RWPE2 (cell line): ENCODE data around the gene ZNF106.

Experiments used
- ATAC-seq: fragments of 200-7000 bp; cut with Tn5 transposase; 3 replicates; pipeline ENCODE4 v1.9.1; 2021; ENCODE audit warnings: low read depth
- DNase-seq: peaks from one replicate; pipeline ENCODE4 v3.0.0-alpha.2; 2020; ENCODE audit warnings: low spot score
- H3K27ac ChIP-seq: fragments of 450-650 bp; 2 replicates; pipeline ENCODE4 v1.5.1; 2017; ENCODE audit warnings: mild to moderate bottlenecking; ENCODE audit not compliant: poor library complexity, severe bottlenecking
- H3K27me3 ChIP-seq: fragments of 250-450 bp; sonication (Bioruptor Pico); 2 replicates; pipeline ENCODE4 v1.5.1; 2021; ENCODE audit warnings: mild to moderate bottlenecking, moderate library complexity; ENCODE audit not compliant: insufficient read depth, poor library complexity, severe bottlenecking
- H3K36me3 ChIP-seq: fragments of 250-450 bp; sonication (Bioruptor Pico); 2 replicates; pipeline ENCODE4 v1.5.1; 2020; ENCODE audit warnings: low read depth, mild to moderate bottlenecking, moderate library complexity
- H3K4me1 ChIP-seq: fragments of 250-450 bp; sonication (Bioruptor Pico); 2 replicates; pipeline ENCODE4 v1.5.1; 2021; ENCODE audit warnings: mild to moderate bottlenecking, moderate library complexity; ENCODE audit not compliant: insufficient read depth, poor library complexity, severe bottlenecking
- H3K4me3 ChIP-seq: fragments of 250-450 bp; sonication (Bioruptor Pico); 2 replicates; pipeline ENCODE4 v1.5.1; 2021; ENCODE audit warnings: mild to moderate bottlenecking, moderate library complexity; ENCODE audit not compliant: severe bottlenecking
- H3K9me3 ChIP-seq: fragments of 250-450 bp; sonication (Bioruptor Pico); 2 replicates; pipeline ENCODE4 v1.5.1; 2021; ENCODE audit warnings: mild to moderate bottlenecking, moderate library complexity; ENCODE audit not compliant: severe bottlenecking
- TF ChIP-seq, protein P1 (sequence below): fragments of 450-650 bp; IDR thresholded peaks from one replicate; pipeline ENCODE4 v1.5.1; 2017; ENCODE audit warnings: mild to moderate bottlenecking, moderate library complexity; ENCODE audit not compliant: poor library complexity, severe bottlenecking

Gene ZNF106

DNA sequence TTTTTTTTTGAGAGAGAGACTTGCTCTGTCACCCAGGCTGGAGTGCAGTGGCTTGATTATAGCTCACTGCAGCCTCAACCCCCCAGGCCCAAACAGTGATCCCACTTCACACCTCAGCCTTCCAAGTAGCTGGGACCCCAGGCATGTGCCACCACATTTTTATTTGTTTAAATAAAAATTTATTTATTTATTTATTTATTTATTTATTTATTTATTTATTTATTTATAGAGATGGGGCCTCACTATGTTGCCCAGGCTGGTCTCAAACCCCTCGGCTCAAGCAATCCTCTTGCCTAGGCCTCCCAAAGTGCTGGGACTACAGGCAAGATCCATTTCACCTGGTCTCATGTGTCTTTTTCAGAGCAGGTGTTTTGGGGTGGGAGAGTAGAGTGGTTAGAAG, 116.1 kb downstream of the ZNF106 start:
- no peak for DNase-seq
- Histone ChIP-seq H3K27ac (no peak overlapping the region), H3K27me3 (no peaks in the 10 kb centered on the region), H3K9me3 (no peaks in the 10 kb centered on the region), H3K4me1 (no peaks in the 10 kb centered on the region), H3K4me3 (no peak overlapping the region), H3K36me3 (no peaks in the 10 kb centered on the region)
- TF ChIP-seq, protein P1, sequence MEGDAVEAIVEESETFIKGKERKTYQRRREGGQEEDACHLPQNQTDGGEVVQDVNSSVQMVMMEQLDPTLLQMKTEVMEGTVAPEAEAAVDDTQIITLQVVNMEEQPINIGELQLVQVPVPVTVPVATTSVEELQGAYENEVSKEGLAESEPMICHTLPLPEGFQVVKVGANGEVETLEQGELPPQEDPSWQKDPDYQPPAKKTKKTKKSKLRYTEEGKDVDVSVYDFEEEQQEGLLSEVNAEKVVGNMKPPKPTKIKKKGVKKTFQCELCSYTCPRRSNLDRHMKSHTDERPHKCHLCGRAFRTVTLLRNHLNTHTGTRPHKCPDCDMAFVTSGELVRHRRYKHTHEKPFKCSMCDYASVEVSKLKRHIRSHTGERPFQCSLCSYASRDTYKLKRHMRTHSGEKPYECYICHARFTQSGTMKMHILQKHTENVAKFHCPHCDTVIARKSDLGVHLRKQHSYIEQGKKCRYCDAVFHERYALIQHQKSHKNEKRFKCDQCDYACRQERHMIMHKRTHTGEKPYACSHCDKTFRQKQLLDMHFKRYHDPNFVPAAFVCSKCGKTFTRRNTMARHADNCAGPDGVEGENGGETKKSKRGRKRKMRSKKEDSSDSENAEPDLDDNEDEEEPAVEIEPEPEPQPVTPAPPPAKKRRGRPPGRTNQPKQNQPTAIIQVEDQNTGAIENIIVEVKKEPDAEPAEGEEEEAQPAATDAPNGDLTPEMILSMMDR = no peak
- ATAC-seq = no peak

DNA sequence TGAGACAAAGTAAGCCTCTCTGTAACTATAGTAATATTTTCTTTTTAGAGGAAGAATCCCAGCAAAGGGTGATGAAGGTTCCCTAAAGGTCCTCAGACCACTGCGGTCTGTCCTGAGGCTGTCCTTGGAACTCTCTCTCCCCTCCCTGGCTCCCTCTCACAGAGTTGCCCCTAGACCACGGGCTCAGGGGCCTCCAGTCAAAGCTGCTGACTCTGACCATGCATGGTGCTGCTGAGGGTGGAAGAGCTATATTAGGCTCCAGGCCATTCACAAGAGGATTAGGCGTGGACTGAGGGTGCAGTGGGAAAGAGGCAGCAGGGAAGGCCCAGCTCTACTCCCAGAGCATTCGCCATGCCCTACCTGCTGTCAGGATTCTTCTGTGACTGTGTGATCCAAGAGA, 117.0 kb downstream of the ZNF106 start:
- H3K36me3 ChIP-seq = no peaks in the 10 kb centered on the region
- no peak overlapping the region for H3K4me3 ChIP-seq
- no peaks in the 10 kb centered on the region for H3K4me1 ChIP-seq
- no peak for DNase-seq
- H3K9me3 ChIP-seq = no peaks in the 10 kb centered on the region
- H3K27me3 ChIP-seq = no peaks in the 10 kb centered on the region
- H3K27ac ChIP-seq = no peak overlapping the region
- TF ChIP-seq, protein P1 = no peak
- no peak for ATAC-seq

DNA sequence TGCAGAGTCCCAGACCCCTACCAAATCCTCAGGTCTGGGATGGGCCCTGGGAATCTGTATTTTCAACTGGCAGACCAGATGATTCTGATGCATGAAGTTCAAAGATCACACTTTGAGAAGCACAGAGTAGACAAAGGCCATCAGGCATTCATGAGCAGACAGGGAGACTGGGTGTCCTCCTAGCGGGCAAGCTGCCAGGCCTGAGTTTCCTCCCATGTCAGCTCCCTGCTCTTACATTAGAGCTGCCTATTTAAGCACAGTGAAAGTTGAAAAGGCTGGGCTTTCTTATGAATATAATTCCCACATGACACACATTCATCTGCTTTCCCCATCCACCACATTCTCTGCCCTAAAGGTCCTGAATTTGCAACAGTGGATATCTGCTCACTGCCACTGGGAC, 117.7 kb downstream of the ZNF106 start:
- no peak for ATAC-seq
- H3K4me3 ChIP-seq = no peak overlapping the region
- no peak overlapping the region for H3K27ac ChIP-seq
- H3K27me3 ChIP-seq = no peaks in the 10 kb centered on the region
- no peaks in the 10 kb centered on the region for H3K9me3 ChIP-seq
- DNase-seq = no peak
- no peaks in the 10 kb centered on the region for H3K4me1 ChIP-seq
- TF ChIP-seq, protein P1 = no peak
- H3K36me3 ChIP-seq = no peaks in the 10 kb centered on the region

DNA sequence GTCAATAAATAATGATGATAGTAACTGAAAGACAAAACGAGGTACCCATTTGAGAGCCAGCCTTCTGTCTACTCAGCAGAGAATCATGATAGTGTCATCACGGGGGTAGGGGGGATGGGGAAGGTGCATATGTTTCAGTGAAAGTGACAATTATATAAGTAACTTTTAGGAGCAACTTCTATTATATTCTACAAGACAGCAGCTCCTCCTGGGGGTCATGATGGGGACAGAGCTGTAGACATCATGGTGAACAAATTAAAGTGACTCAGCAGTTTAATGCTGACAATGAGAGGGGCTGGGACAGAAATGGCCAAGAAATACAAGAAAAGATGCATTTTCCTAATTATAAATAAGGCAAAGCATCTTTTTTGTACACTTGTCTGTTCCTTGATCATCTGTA, 119.8 kb downstream of the ZNF106 start:
- ATAC-seq (peak; percentile 37; the same call in 1 of the 3 replicates), DNase-seq (no peak)
- H3K27me3 ChIP-seq = no peaks in the 10 kb centered on the region
- no peaks in the 10 kb centered on the region for H3K36me3 ChIP-seq
- H3K4me3 ChIP-seq = no peak overlapping the region
- no peaks in the 10 kb centered on the region for H3K4me1 ChIP-seq
- no peak overlapping the region for H3K27ac ChIP-seq
- TF ChIP-seq, protein P1 = peak; percentile 23
- no peaks in the 10 kb centered on the region for H3K9me3 ChIP-seq

DNA sequence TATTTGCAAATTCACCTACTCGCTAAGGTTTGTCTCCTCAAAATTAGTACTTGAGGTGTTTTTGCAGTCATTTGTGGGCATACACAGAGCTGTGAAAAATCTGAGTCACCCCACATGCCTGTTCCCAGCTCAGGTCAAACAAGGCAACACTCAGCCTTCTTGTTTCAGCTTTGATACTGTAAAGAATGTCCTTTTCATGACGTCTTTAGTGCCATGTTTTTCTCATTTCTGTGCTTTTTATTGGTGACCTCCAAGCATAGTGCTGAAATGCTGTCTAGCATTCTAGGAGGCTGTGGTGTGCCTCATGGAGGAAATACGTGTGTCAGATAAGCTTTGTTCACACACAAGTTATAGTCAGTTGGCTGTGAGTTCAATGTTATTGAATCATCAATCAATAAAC, 122.8 kb downstream of the ZNF106 start:
- no peaks in the 10 kb centered on the region for H3K9me3 ChIP-seq
- H3K36me3 ChIP-seq = no peaks in the 10 kb centered on the region
- no peak overlapping the region for H3K27ac ChIP-seq
- H3K4me1 ChIP-seq = peaks cover 4% of the 10 kb centered on the region
- ATAC-seq = no peak
- TF ChIP-seq, protein P1 = no peak
- no peak overlapping the region for H3K4me3 ChIP-seq
- no peak for DNase-seq
- H3K27me3 ChIP-seq = no peaks in the 10 kb centered on the region
